Measurements from ENCODE around the gene PPM1H. TPM values are rescaled to one million over a fixed set of nuclear protein-coding genes. Genes with fewer than 3 reads are reported as not detected.

PPM1H gene
- total RNA-seq, 1 donor, result 13.4 TPM

- Histone ChIP-seq H3K79me2 (ENCODE audit: insufficient read depth, low read length) (peaks cover 25% of the 10 kb centered on the region), H3K27ac (ENCODE audit: low read depth, low read length) (no peak overlapping the region), H4K20me1 (ENCODE audit: insufficient read depth, low read length) (peaks cover 5% of the 10 kb centered on the region), H2AFZ (ENCODE audit: low read length) (peak overlapping the region; percentile 72), H3K4me3 (ENCODE audit: insufficient read depth, low read length) (peak overlapping the region; percentile 86), H3K4me2 (ENCODE audit: insufficient read depth, low read length) (peak overlapping the region; percentile 92), H3K9me3 (ENCODE audit: low read depth, low read length) (no peaks in the 10 kb centered on the region), H3K4me1 (ENCODE audit: insufficient read depth, low read length) (peaks cover 11% of the 10 kb centered on the region), H3K27me3 (ENCODE audit: insufficient read depth, low read length) (no peaks in the 10 kb centered on the region), H3K36me3 (ENCODE audit: insufficient read depth, low read length) (no peaks in the 10 kb centered on the region)
- DNase-seq (ENCODE audit: insufficient read length, low spot score, missing footprints), result peak; percentile 89
- no peak for TF ChIP-seq CTCF (IDR thresholded peaks at IDR 0.05; ENCODE audit: extremely low read depth, low read depth, low read length)
These were observed 1.7 kb downstream of the PPM1H start for GRCh38 chr12:62933220-62933601.

GRCh38 chr12:62931477-62931876 is 3.5 kb downstream of the PPM1H start:
- TF ChIP-seq CTCF (IDR thresholded peaks at IDR 0.05; ENCODE audit: extremely low read depth, low read depth, low read length), result no peak
- H3K4me1 ChIP-seq (ENCODE audit: insufficient read depth, low read length), result peaks cover 11% of the 10 kb centered on the region
- H3K4me2 ChIP-seq (ENCODE audit: insufficient read depth, low read length), result no peak overlapping the region
- DNase-seq (ENCODE audit: insufficient read length, low spot score, missing footprints), result no peak
- no peaks in the 10 kb centered on the region for H3K27me3 ChIP-seq (ENCODE audit: insufficient read depth, low read length)
- H3K36me3 ChIP-seq (ENCODE audit: insufficient read depth, low read length), result no peaks in the 10 kb centered on the region
- no peak overlapping the region for H2AFZ ChIP-seq (ENCODE audit: low read length)
- H3K9me3 ChIP-seq (ENCODE audit: low read depth, low read length), result no peaks in the 10 kb centered on the region
- H3K27ac ChIP-seq (ENCODE audit: low read depth, low read length), result no peak overlapping the region
- H4K20me1 ChIP-seq (ENCODE audit: insufficient read depth, low read length), result peaks cover 5% of the 10 kb centered on the region
- peaks cover 27% of the 10 kb centered on the region for H3K79me2 ChIP-seq (ENCODE audit: insufficient read depth, low read length)
- H3K4me3 ChIP-seq (ENCODE audit: insufficient read depth, low read length), result no peak overlapping the region

- DNase-seq (ENCODE audit: insufficient read length, low spot score, missing footprints), result no peak
- Histone ChIP-seq H3K36me3 (ENCODE audit: insufficient read depth, low read length) (no peaks in the 10 kb centered on the region), H3K27ac (ENCODE audit: low read depth, low read length) (no peak overlapping the region), H3K4me1 (ENCODE audit: insufficient read depth, low read length) (peaks cover 11% of the 10 kb centered on the region), H3K4me3 (ENCODE audit: insufficient read depth, low read length) (no peak overlapping the region), H3K79me2 (ENCODE audit: insufficient read depth, low read length) (peaks cover 31% of the 10 kb centered on the region), H4K20me1 (ENCODE audit: insufficient read depth, low read length) (peaks cover 5% of the 10 kb centered on the region), H2AFZ (ENCODE audit: low read length) (no peak overlapping the region), H3K4me2 (ENCODE audit: insufficient read depth, low read length) (no peak overlapping the region), H3K27me3 (ENCODE audit: insufficient read depth, low read length) (no peaks in the 10 kb centered on the region), H3K9me3 (ENCODE audit: low read depth, low read length) (no peaks in the 10 kb centered on the region)
- TF ChIP-seq CTCF (IDR thresholded peaks at IDR 0.05; ENCODE audit: extremely low read depth, low read depth, low read length), result no peak
These were observed 4.2 kb downstream of the PPM1H start for GRCh38 chr12:62930546-62931425.

- H3K27ac ChIP-seq (ENCODE audit: low read depth, low read length), result no peak overlapping the region
- H4K20me1 ChIP-seq (ENCODE audit: insufficient read depth, low read length), result peaks cover 5% of the 10 kb centered on the region
- no peaks in the 10 kb centered on the region for H3K27me3 ChIP-seq (ENCODE audit: insufficient read depth, low read length)
- peaks cover 11% of the 10 kb centered on the region for H3K4me1 ChIP-seq (ENCODE audit: insufficient read depth, low read length)
- H3K4me2 ChIP-seq (ENCODE audit: insufficient read depth, low read length), result no peak overlapping the region
- TF ChIP-seq CTCF (IDR thresholded peaks at IDR 0.05; ENCODE audit: extremely low read depth, low read depth, low read length), result no peak
- DNase-seq (ENCODE audit: insufficient read length, low spot score, missing footprints), result no peak
- H2AFZ ChIP-seq (ENCODE audit: low read length), result no peak overlapping the region
- no peak overlapping the region for H3K4me3 ChIP-seq (ENCODE audit: insufficient read depth, low read length)
- no peaks in the 10 kb centered on the region for H3K9me3 ChIP-seq (ENCODE audit: low read depth, low read length)
- H3K79me2 ChIP-seq (ENCODE audit: insufficient read depth, low read length), result peaks cover 35% of the 10 kb centered on the region
- H3K36me3 ChIP-seq (ENCODE audit: insufficient read depth, low read length), result no peaks in the 10 kb centered on the region
These were observed 6.3 kb downstream of the PPM1H start for GRCh38 chr12:62928632-62929031.

Measured in osteoblast (primary cell).